GM13977 (cell line): ENCODE results near the gene WDR64.

ENCODE experiments used
- DNase-seq: peaks from one replicate; pipeline ENCODE4 v3.0.0; 2012; ENCODE audit warnings: low spot score
- CTCF ChIP-seq: IDR thresholded peaks from 2 replicates; pipeline ENCODE4 v1.5.1; 2012; ENCODE audit warnings: mild to moderate bottlenecking, control low read depth; ENCODE audit not compliant: insufficient read depth; ENCODE audit errors: extremely low read depth, missing control alignments
- in situ Hi-C: fragments of 300-500 bp; cut with MboI; formaldehyde crosslinking; loops from one replicate; pipeline ENCODE4 v1.12.0; 2022; ENCODE audit warnings: low sequenced_read_pairs, low pct_unique_long_range_greater_than_20kb, mixed read lengths, inconsistent platforms; ENCODE audit not compliant: unreplicated experiment

The WDR64 gene

GRCh38 chr1:241847796-241848685 lies 196.0 kb downstream of the WDR64 start, which contains the start of gene EXO1:
TSS of gene EXO1 (plus strand) at chr1:241848204. CDS start at chr1:241850426, 2,222 bp downstream.
- peak; percentile 72 for TF ChIP-seq CTCF
- peak; percentile 91 for DNase-seq
- in situ Hi-C loops = no loop called here

GRCh38 chr1:241848686-241849344 lies 196.7 kb downstream of the WDR64 start:
- in situ Hi-C loops = no loop called here
- no peak for TF ChIP-seq CTCF

GRCh38 chr1:241849345-241849695 lies 197.2 kb downstream of the WDR64 start:
- no peak for TF ChIP-seq CTCF
- DNase-seq = no peak
- in situ Hi-C loops = no loop called here

More at GRCh38 chr1:241848686-241849344, 196.7 kb downstream of the WDR64 start:
- DNase-seq = no peak
